Stimulated activated CD4-positive, alpha-beta T cell treated with anti-CD3 and anti-CD28 coated beads, Interleukin-12 subunit alpha, Interleukin-12 subunit beta, amount 100 ng/mL, for 4 hours (primary cell): ENCODE results near the gene TBC1D22A.
A peak's percentile ranks its signal among the peaks of the same experiment; 100 is the strongest.

ENCODE experiments used
- DNase-seq: peaks from one replicate; pipeline ENCODE4 v3.0.0-alpha.2; 2020

The TBC1D22A gene

GRCh38 chr22:46796566-46797195 lies 34.2 kb downstream of the TBC1D22A start:
- no peak for DNase-seq

- no peak for DNase-seq
Observed at GRCh38 chr22:46797355-46797754, 34.9 kb downstream of the TBC1D22A start.

DNA sequence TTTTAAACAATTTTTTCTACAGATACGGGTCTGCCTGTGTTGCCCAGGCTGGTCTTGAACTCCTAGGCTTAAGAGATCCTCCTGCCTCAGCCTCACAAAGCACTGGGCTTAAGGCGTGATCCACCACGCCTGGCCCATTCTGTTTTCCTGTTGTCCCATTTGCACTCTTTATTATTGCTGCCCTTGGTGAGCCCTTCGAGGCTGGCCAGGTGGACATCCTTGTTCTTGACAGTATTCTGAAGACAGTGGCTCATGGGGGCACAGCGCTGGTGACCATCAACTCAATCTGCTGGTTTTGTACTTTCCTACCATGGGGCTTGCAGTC lies 35.6 kb downstream of the TBC1D22A start:
- no peak for DNase-seq

- peak; percentile 75 for DNase-seq
Observed at GRCh38 chr22:46798366-46799350, 36.2 kb downstream of the TBC1D22A start.

DNA sequence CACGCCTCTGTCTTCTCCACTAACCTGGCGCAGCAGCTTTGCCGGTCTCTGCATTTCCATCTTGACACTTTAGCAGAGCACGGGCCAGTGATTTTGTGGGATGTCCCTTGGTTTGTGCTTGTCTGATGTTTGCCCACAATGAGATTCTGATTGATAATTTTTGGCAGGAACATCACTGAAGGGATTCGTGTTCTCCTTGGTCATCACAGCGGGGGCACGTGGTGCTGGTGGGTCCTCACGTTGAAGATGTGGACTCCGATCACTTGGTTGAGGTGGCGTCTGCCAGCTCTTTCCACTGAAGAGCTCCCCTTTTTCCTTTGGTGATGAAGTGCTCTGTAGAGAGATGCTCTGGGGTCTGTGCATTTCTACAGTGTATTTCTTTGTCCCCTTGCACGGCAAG lies 37.2 kb downstream of the TBC1D22A start:
- DNase-seq = no peak

DNA sequence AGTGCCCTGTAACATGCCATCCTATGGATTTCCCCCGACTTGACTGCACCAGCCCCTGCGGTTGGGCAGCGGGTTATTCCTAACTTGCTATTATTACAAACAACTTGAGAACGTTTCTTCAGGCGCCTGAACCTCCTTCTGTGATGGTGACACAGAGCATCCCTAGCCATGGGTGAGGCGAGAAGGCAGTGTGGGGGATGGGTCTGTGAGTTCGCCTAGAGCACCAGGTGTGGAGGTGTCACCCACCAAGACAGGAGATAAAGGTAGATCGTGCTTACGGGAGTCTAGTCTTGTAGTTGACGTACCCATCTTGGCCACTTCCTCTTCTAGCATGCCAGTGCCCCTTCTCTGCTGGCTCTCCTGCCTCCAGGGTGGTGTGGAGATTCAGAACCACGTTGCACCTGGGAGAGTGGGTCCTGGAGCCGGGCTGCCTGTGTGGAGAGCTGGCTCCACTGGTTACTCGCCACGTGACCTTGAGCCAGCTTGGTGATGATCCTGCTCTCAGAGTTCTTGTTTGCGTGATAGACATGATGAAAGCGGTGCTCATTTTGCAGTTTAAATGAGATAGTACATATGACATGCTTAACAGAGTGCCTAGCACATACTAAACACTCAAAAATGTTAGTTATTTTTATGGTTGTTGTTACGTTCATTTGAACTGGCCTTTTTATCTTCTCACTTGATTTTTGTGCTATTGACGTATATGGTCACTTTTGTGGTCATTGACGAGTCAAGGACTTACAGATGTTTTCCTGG lies 37.8 kb downstream of the TBC1D22A start:
- no peak for DNase-seq

- DNase-seq = no peak
Observed at GRCh38 chr22:46801331-46801811, 38.9 kb downstream of the TBC1D22A start.

GRCh38 chr22:46801826-46802607 lies 39.6 kb downstream of the TBC1D22A start:
- no peak for DNase-seq

DNA sequence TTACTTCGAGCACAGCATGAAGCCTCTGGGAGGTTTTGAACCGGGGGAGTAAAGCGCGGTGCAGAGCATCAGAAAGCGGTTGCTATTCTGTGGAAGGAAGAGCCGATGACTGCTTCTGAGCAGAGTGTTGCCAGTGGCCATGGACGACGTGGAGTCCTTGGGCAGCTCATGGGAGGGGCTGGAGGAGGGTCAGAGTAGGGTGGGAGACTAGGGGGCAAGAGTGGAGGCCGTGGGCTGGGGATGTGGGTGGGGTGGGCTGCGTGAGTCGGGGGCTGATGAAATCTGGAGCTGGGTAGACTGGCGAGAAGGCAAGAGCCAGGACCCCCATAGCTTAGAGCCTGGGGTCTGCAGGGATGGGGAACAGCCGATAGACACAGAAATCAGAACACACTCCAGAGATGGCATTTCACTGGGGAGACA lies 40.2 kb downstream of the TBC1D22A start:
- no peak for DNase-seq

DNA sequence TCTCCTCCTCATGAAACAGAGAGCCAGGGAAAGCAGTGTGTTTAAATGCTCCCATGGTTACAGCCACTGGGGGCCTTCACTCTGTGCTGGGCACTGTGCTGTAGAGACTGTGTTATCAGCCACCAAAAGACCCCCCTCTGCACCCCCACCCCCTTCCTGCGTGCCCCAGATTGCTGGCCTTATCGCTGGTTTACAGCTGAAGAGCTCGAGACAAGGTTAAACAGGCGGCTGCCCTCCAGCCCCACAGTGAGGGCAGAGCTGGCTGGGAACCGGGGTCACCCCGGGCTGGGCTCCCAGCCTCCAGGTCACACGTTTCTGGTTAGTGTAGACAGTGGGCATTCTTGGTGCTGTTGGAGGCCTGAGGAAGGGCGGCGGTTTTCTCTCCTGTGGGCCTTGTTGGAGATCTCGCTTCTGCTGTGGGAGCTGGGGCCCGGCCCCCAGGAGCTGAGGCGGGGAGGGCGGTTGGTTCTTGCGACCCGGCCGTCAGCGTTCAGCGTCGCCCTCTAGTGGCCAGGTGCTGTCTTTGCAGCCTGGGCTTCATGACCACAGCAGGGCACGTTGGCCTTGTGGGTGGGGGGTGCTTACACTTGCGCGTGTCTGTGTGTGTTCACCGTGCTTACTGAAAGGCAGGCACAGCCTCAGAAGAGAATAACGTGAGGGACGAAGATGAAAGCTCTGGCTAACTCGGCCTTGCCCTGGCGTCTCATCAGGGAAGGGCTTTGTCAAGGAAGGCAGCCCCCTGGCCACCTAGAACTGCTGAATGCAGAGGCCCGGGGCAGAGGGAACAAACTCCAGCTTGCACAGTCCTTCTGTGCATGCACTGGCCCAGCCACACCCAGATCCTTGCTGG lies 40.8 kb downstream of the TBC1D22A start:
- DNase-seq = peak; percentile 71

- DNase-seq = no peak
Observed at GRCh38 chr22:46803936-46804335, 41.5 kb downstream of the TBC1D22A start.

GRCh38 chr22:46806794-46807193 lies 44.3 kb downstream of the TBC1D22A start:
- no peak for DNase-seq

DNA sequence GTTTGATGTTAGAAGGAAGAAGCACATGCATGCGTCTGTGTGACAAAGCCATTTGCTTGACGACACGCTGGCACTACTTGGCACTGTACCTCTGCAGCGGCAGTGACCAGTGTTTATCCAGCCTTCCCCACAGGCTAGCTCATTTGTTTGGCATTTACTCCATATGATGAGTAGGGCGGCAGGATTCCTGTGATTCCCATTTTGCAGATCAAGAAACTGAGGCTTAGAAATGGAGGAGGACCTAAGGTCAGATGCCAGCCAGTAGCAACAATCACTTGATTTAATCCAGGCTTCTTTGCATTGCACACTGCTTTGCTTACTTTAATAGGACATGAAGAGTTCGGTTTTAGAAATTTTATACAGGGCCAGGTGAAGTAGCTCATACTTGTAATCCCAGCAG lies 45.0 kb downstream of the TBC1D22A start:
- no peak for DNase-seq

DNA sequence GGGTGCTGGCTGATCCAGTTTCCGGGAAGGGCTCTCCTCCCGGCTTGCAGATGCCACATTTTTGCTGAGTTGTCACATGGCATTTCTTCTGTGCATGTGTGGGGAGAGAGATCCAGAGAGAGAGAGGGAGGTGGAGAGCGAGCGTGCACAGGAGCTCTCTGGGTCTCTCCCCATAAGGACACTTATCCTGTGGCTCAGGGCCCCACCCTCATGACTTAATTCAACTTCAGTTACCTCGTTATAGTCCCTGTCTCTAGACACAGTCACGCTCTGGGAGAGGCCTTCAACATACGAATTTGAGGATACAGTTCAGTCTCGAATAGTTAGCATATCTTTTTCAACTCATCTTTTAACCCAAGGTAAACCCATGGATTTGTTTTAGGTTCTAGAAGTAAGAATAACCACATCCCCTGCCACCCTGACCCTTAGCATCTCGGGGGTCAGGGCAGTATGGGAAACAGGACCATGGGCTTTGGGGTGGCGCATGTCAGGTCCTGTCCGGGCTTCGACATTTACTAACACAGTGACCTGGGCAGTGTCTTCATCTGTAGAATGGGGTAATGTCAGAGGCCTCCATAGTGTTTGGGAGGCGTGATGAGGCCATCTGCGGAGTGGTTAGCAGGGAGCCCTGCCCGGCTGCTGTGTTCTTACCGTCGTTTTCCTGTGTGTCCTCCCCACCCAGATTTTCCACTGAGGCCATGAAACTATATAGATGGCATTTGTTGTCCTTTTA lies 46.9 kb downstream of the TBC1D22A start:
- no peak for DNase-seq

DNA sequence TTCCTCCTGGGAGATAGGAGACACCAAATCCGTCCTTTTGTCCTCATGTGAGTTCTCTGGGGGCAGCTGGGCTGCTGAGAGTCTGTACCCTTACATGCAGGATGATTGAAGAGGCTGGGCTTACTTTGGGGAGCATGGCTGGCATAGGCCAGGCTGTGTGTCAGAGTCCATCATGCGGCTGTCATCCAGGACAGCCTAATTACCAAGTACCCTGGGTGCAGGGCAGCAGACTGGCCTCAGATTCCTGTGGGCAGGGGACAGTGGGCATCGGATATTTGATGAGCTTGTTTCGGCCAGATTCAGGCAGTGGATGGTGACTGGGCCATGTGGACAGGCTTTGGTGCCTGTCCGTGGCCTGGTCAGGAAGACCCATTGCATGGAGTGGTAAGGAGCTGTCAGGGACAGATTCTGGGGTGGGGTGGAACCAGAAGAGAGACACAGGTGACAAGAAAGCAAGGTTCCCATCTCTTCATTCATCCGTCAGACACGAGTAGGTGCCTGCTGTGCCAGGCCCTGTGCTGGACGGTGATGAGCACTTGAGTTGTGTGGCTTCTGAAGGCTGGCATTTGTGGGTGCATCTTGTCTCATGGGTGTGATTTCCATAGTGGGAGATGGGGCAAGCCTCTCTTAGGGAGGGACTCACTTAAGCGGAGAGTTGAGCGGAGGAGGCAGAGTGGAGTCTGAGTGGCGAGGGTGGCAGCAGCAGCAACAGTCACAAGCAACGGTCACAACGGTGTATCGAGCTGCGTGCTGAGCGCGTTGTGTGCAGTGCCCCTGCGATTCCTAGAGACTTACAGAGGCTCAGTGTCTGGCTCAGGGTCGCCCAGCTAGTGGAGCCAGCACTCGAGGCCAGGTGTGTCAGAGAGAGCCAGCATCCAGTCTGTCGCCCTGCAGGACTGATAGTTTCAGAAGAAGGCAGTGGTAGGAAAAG lies 48.7 kb downstream of the TBC1D22A start:
- DNase-seq = no peak

GRCh38 chr22:46812034-46812605 lies 49.7 kb downstream of the TBC1D22A start:
- DNase-seq = no peak

GRCh38 chr22:46812788-46813187 lies 50.3 kb downstream of the TBC1D22A start:
- no peak for DNase-seq

- no peak for DNase-seq
Observed at GRCh38 chr22:46813816-46814597, 51.6 kb downstream of the TBC1D22A start.

GRCh38 chr22:46815132-46815531 lies 52.7 kb downstream of the TBC1D22A start:
- DNase-seq = no peak
